Upper lobe of right lung (tissue), 1 donor: ENCODE results near the gene SLC52A3. TPM values are rescaled to one million over a fixed set of nuclear protein-coding genes. Genes with fewer than 3 reads are reported as not detected.
A peak's percentile ranks its signal among the peaks of the same experiment; 100 is the strongest.
"Not testable (repeated sequence)": the region's sequence is repeated elsewhere in the genome, so short reads cannot be mapped to it uniquely, and the experiment has no call there.

Source experiments
- ATAC-seq: fragments of 200-7000 bp; cut with Tn5 transposase; one replicate; pipeline ENCODE4 v1.9.1; 2020; ENCODE audit warnings: mild to moderate bottlenecking, moderate library complexity
- DNase-seq: peaks from one replicate; pipeline ENCODE4 v3.0.0-alpha.2; 2020
- H3K27ac ChIP-seq: fragments of 200-600 bp; one replicate; pipeline ENCODE4 v1.8.0; 2022
- H3K27me3 ChIP-seq: fragments of 200-600 bp; one replicate; pipeline ENCODE4 v1.8.0; 2022; ENCODE audit warnings: mild to moderate bottlenecking
- H3K36me3 ChIP-seq: fragments of 200-600 bp; one replicate; pipeline ENCODE4 v1.8.0; 2022
- H3K4me1 ChIP-seq: fragments of 200-600 bp; one replicate; pipeline ENCODE4 v1.8.0; 2022
- H3K4me3 ChIP-seq: fragments of 200-600 bp; one replicate; pipeline ENCODE4 v1.8.0; 2022; ENCODE audit warnings: mild to moderate bottlenecking
- H3K9me3 ChIP-seq: fragments of 200-600 bp; one replicate; pipeline ENCODE4 v1.8.0; 2022
- CTCF ChIP-seq: fragments of 200-600 bp; IDR thresholded peaks from one replicate; pipeline ENCODE4 v1.8.0; 2022; ENCODE audit warnings: antibody characterized with exemption
- intact Hi-C: fragments of 100-400 bp; cut with DNase I; formaldehyde crosslinking; loops from one replicate; pipeline ENCODE4 v1.11.0; 2022
- long read RNA-seq: library from polyadenylated mRNA; unstranded; transcript quantifications from one replicate; pipeline ENCODE4 v2.0.0, GENCODE V29; 2021
- total RNA-seq: library from RNA; stranded (reverse); fragmentation: NEBNext Ultra II Directional; extraction: Animal tissue kit (Norgen Biotek cat#: 25700); gene quantifications from one replicate; pipeline ENCODE4 v1.2.1, GENCODE V29; 2021
- donor health status: DM: no; HTN: yes; CAD: no; lungs with severe emphysema.

Gene SLC52A3
- 3.6 TPM for total RNA-seq
- long read RNA-seq, transcript SLC52A3-206 (5 exons, 2,611 nt), result major isoform, 7 of 13 reads
- long read RNA-seq, partial matches to known transcripts, result 6 of 13 reads
- long read RNA-seq, other reads (novel, unspliced or antisense), result 0 of 13 reads

GRCh38 chr20:768426-768978 is at the start of gene SLC52A3:
Gene SLC52A3 (minus strand): TSS chr20:768500. CDS start chr20:765774, 2,726 bp downstream.
- ATAC-seq (peak; percentile 94), DNase-seq (peak; percentile 78)
- Histone ChIP-seq H3K4me3 (peak within 1 kb of the TSS; percentile 34), H3K4me1 (no peaks in the 10 kb centered on the region), H3K27ac (peak within 1 kb of the TSS; percentile 45), H3K36me3 (no peaks in the 10 kb centered on the region), H3K27me3 (no peaks in the 10 kb centered on the region), H3K9me3 (no peaks in the 10 kb centered on the region)
- TF ChIP-seq CTCF, result peak; percentile 36
- intact Hi-C loops, result no loop called here

GRCh38 chr20:815914-816606 is 47.8 kb upstream of the SLC52A3 start:
- no peak overlapping the region for H3K27ac ChIP-seq
- H3K9me3 ChIP-seq, result no peaks in the 10 kb centered on the region
- peak; percentile 100 for TF ChIP-seq CTCF
- H3K36me3 ChIP-seq, result no peaks in the 10 kb centered on the region
- DNase-seq (peak; percentile 76), ATAC-seq (peak; percentile 85)
- H3K27me3 ChIP-seq, result peaks cover 4% of the 10 kb centered on the region
- no peaks in the 10 kb centered on the region for H3K4me1 ChIP-seq
- H3K4me3 ChIP-seq, result no peak overlapping the region
- intact Hi-C loops, result loop anchor here (5.0 kb wide), 1 partner anchor 141 kb away; no protein-coding TSS in a partner anchor

- Histone ChIP-seq H3K27ac (no peak overlapping the region), H3K9me3 (no peaks in the 10 kb centered on the region), H3K4me1 (no peaks in the 10 kb centered on the region), H3K4me3 (no peak overlapping the region), H3K27me3 (peaks cover 12% of the 10 kb centered on the region), H3K36me3 (no peaks in the 10 kb centered on the region)
- no peak for ATAC-seq
- no peak for DNase-seq
- no peak for TF ChIP-seq CTCF
- intact Hi-C loops, result loop anchor here (5.0 kb wide), 1 partner anchor 142 kb away; no protein-coding TSS in a partner anchor
Observed at GRCh38 chr20:815226-815625, 46.9 kb upstream of the SLC52A3 start.

GRCh38 chr20:813390-813789 is 45.1 kb upstream of the SLC52A3 start:
- Histone ChIP-seq H3K36me3 (no peaks in the 10 kb centered on the region), H3K9me3 (no peaks in the 10 kb centered on the region), H3K27ac (no peak overlapping the region), H3K27me3 (peaks cover 24% of the 10 kb centered on the region), H3K4me1 (no peaks in the 10 kb centered on the region), H3K4me3 (no peak overlapping the region)
- TF ChIP-seq CTCF, result no peak
- DNase-seq (no peak), ATAC-seq (no peak)
- intact Hi-C loops, result no loop called here

- DNase-seq, H3K36me3 ChIP-seq, ATAC-seq, intact Hi-C loops, H3K9me3 ChIP-seq, H3K4me3 ChIP-seq, H3K4me1 ChIP-seq, H3K27ac ChIP-seq: not testable (repeated sequence)
- peaks cover 24% of the 10 kb centered on the region for H3K27me3 ChIP-seq
Observed at GRCh38 chr20:812435-812814, 44.1 kb upstream of the SLC52A3 start.

- DNase-seq, intact Hi-C loops, H3K9me3 ChIP-seq, H3K36me3 ChIP-seq, H3K27ac ChIP-seq, H3K4me3 ChIP-seq, H3K4me1 ChIP-seq, ATAC-seq: not testable (repeated sequence)
- peaks cover 24% of the 10 kb centered on the region for H3K27me3 ChIP-seq
Observed at GRCh38 chr20:811776-812434, 43.6 kb upstream of the SLC52A3 start.
